Liver (tissue), 9 donors: ENCODE data around the gene SLC2A4. TPM values are rescaled to one million over a fixed set of nuclear protein-coding genes. Genes with fewer than 3 reads are reported as not detected.

Experiments used
- DNase-seq: peaks from one replicate; pipeline ENCODE4 v3.0.0-alpha.2; 2017; ENCODE audit warnings: low spot score
- H3K27ac ChIP-seq, 2 donors: one replicate each; pipeline ENCODE4 v1.7.0; 2013; ENCODE audit warnings: inconsistent platforms in 2 of 2, low read length in 2 of 2, control low read depth in 1 of 2, low read depth in 1 of 2, mild to moderate bottlenecking in 1 of 2
- H3K27me3 ChIP-seq, 4 donors: one replicate each; pipeline versions ENCODE4 v1.6.1 to v1.7.0; 2013; ENCODE audit warnings: low read length in 3 of 4, inconsistent platforms in 1 of 4, mild to moderate bottlenecking in 1 of 4, moderate library complexity in 1 of 4; ENCODE audit not compliant: control insufficient read depth in 4 of 4, insufficient read depth in 4 of 4
- H3K36me3 ChIP-seq, 4 donors: one replicate each; pipeline versions ENCODE4 v1.6.1 to v1.7.0; 2013; ENCODE audit warnings: low read length in 3 of 4, mild to moderate bottlenecking in 3 of 4, low read depth in 1 of 4, moderate library complexity in 1 of 4; ENCODE audit not compliant: control insufficient read depth in 4 of 4, insufficient read depth in 3 of 4
- H3K4me1 ChIP-seq, 4 donors: one replicate each; pipeline versions ENCODE4 v1.6.1 to v1.7.0; 2013; ENCODE audit warnings: low read length in 3 of 4, mild to moderate bottlenecking in 3 of 4, moderate library complexity in 1 of 4; ENCODE audit not compliant: control insufficient read depth in 4 of 4, insufficient read depth in 4 of 4
- H3K4me3 ChIP-seq, 3 donors: one replicate each; pipeline versions ENCODE4 v1.6.1 to v1.7.0; 2013; ENCODE audit warnings: low read length in 3 of 3, control low read depth in 1 of 3, low read depth in 1 of 3, mild to moderate bottlenecking in 1 of 3
- H3K9ac ChIP-seq, 2 donors: one replicate each; pipeline ENCODE4 v1.7.0; 2013; ENCODE audit warnings: low read length in 2 of 2, mild to moderate bottlenecking in 2 of 2, moderate library complexity in 2 of 2, control low read depth in 1 of 2, low read depth in 1 of 2
- H3K9me3 ChIP-seq, 4 donors: one replicate each; pipeline versions ENCODE4 v1.6.1 to v1.7.0; 2013; ENCODE audit warnings: low read length in 3 of 4; ENCODE audit not compliant: control insufficient read depth in 4 of 4
- ATF3 ChIP-seq: IDR thresholded peaks from 2 replicates; pipeline ENCODE4 v1.6.1; 2016; ENCODE audit warnings: antibody characterized with exemption
- EGR1 ChIP-seq, 2 donors: IDR thresholded peaks; 2 replicates each; pipeline ENCODE4 v1.6.1; 2016 to 2018; ENCODE audit warnings: antibody characterized with exemption in 2 of 2, low read depth in 2 of 2
- FOXA1 ChIP-seq: IDR thresholded peaks from 2 replicates; pipeline ENCODE4 v1.6.1; 2016; ENCODE audit warnings: antibody characterized with exemption
- FOXA2 ChIP-seq: IDR thresholded peaks from 2 replicates; pipeline ENCODE4 v1.6.1; 2016; ENCODE audit warnings: antibody characterized with exemption
- GABPA ChIP-seq, 2 donors: IDR thresholded peaks in 1 of 2; conservative IDR thresholded peaks in 1 of 2; 2 replicates each; pipeline ENCODE4 v1.6.1; 2016; ENCODE audit warnings: antibody characterized with exemption in 2 of 2, mild to moderate bottlenecking in 1 of 2, moderate library complexity in 1 of 2
- HNF4A ChIP-seq, 2 donors: conservative IDR thresholded peaks; 2 replicates each; pipeline ENCODE4 v1.6.1; 2016; ENCODE audit warnings: antibody characterized with exemption in 2 of 2, mild to moderate bottlenecking in 2 of 2
- HNF4G ChIP-seq: IDR thresholded peaks from 2 replicates; pipeline ENCODE4 v1.6.1; 2016; ENCODE audit warnings: antibody characterized with exemption
- MAX ChIP-seq: IDR thresholded peaks from 2 replicates; pipeline ENCODE4 v1.6.1; 2016; ENCODE audit warnings: antibody characterized with exemption
- NR2F2 ChIP-seq: IDR thresholded peaks from 2 replicates; pipeline ENCODE4 v1.6.1; 2016; ENCODE audit warnings: antibody characterized with exemption
- YY1 ChIP-seq: IDR thresholded peaks from 2 replicates; pipeline ENCODE4 v1.6.1; 2016; ENCODE audit warnings: antibody characterized with exemption, mild to moderate bottlenecking
- ZBTB33 ChIP-seq: IDR thresholded peaks from 2 replicates; pipeline ENCODE4 v1.6.1; 2016; ENCODE audit warnings: antibody characterized with exemption
- WGBS: extraction: QIAGEN DNeasy Blood & Tissue Kit; methylation state at CpG from one replicate; pipeline ENCODE4 v1.1.7; 2013; 5-methylcytosine and 5-hydroxymethylcytosine counted together
- polyA plus RNA-seq, 2 donors: library from polyadenylated mRNA; stranded (reverse) in 1 of 2; unstranded in 1 of 2; fragments of 200-250 nt in 1 of 2; fragments of >200 nt in 1 of 2; fragmentation: Nextera tagmentation in 1 of 2; extraction: Ambion mirVana in 1 of 2; gene quantifications; one replicate each; pipeline versions ENCODE4 v1.2.1 to v1.2.3, GENCODE V29; 2013 to 2015
- total RNA-seq, 2 donors: library from RNA; depleted of rRNA; stranded (reverse); fragments of >200 nt; gene quantifications; one replicate each; pipeline ENCODE4 v1.2.3, GENCODE V29; 2014
- donor health status: healthy.
- donor health status: healthy.
- donor health status: healthy.
- donor health status: healthy.
- donor health status: healthy.

The SLC2A4 gene
- total and polyA plus RNA-seq, 4 donors = 0.42 to 10.6 (median 1.6) TPM

- TF ChIP-seq ZBTB33 (no peak), EGR1 (IDR thresholded peaks at IDR 0.05; ENCODE audit: low read depth in 2 of 2) (no peak), YY1 (no peak)
These were observed 31.0 kb downstream of the SLC2A4 start (continued) for GRCh38 chr17:7312432-7313087.

- no peak overlapping the region for H3K4me3 ChIP-seq
- peaks cover 17 to 53% (median 43%) of the 10 kb centered on the region in 4 donors for H3K36me3 ChIP-seq
- no peak for DNase-seq
- H3K4me1 ChIP-seq = peaks cover 14 to 59% (median 42%) of the 10 kb centered on the region in 4 donors
- H3K9ac ChIP-seq = no peak overlapping the region
- H3K9me3 ChIP-seq = no peaks in the 10 kb centered on the region
- 95% methylated on average over 7 of the region's 7 CpGs for WGBS
- H3K27ac ChIP-seq = no peak overlapping the region
- no peaks in the 10 kb centered on the region for H3K27me3 ChIP-seq
- TF ChIP-seq NR2F2 (no peak), MAX (no peak), ATF3 (no peak), FOXA2 (no peak), EGR1 (IDR thresholded peaks at IDR 0.05; ENCODE audit: low read depth in 2 of 2) (no peak), HNF4A (conservative IDR thresholded peaks at IDR 0.05) (no peak), GABPA (IDR thresholded peaks at IDR 0.05 in 1 of 2, conservative IDR thresholded peaks at IDR 0.05 in 1 of 2) (no peak), HNF4G (no peak)
These were observed 31.8 kb downstream of the SLC2A4 start for GRCh38 chr17:7313088-7313889.

GRCh38 chr17:7313890-7314718, 32.6 kb downstream of the SLC2A4 start:
- H3K36me3 ChIP-seq = peaks cover 24 to 61% (median 49%) of the 10 kb centered on the region in 4 donors
- 55% methylated on average over 9 of the region's 9 CpGs for WGBS
- peaks cover 12 to 54% (median 37%) of the 10 kb centered on the region in 4 donors for H3K4me1 ChIP-seq
- no peak for DNase-seq
- peak overlapping the region; percentile 78 to 84 for H3K27ac ChIP-seq
- no peak for TF ChIP-seq FOXA1
- peak overlapping the region in 1 of 2 donors; percentile 68 for H3K9ac ChIP-seq
- no peaks in the 10 kb centered on the region for H3K27me3 ChIP-seq
- peak overlapping the region; percentile 66 to 88 (median 76) for H3K4me3 ChIP-seq
- no peaks in the 10 kb centered on the region for H3K9me3 ChIP-seq
